ENCODE data around the gene KDM2A.

GRCh38 chr11:67117672-67118180 is 1.3 kb upstream of the KDM2A start:
- TF ChIP-seq TAF1 (IDR thresholded peaks at IDR 0.05; ENCODE audit: low read depth, low read length), result no peak
- TF ChIP-seq SPI1 (IDR thresholded peaks at IDR 0.05; ENCODE audit: low read depth, low read length), result no peak
- TF ChIP-seq POLR2A (IDR thresholded peaks at IDR 0.05; ENCODE audit: low read depth, low read length), result no peak
